Measurements from ENCODE around the gene CRYL1. TPM values are rescaled to one million over a fixed set of nuclear protein-coding genes. Genes with fewer than 3 reads are reported as not detected.

CRYL1 gene
- total RNA-seq, 6 donors from 2014 or later: 22.2 to 38.9 (median 28.7) TPM

- ATAC-seq (ENCODE audit: low FRiP score in 2 of 2): no peak
- TF ChIP-seq POLR2A (IDR thresholded peaks at IDR 0.05) (no peak), EP300 (IDR thresholded peaks at IDR 0.05) (no peak), CTCF (IDR thresholded peaks at IDR 0.05) (no peak), POLR2AphosphoS5 (IDR thresholded peaks at IDR 0.05) (no peak)
- H3K27ac ChIP-seq: no peak overlapping the region
Observed at GRCh38 chr13:20456737-20457136, 68.9 kb downstream of the CRYL1 start.

GRCh38 chr13:20451397-20451796, 74.3 kb downstream of the CRYL1 start:
- no peak for ATAC-seq (ENCODE audit: low FRiP score in 2 of 2)
- TF ChIP-seq CTCF (IDR thresholded peaks at IDR 0.05) (no peak), POLR2AphosphoS5 (IDR thresholded peaks at IDR 0.05) (no peak), EP300 (IDR thresholded peaks at IDR 0.05) (no peak), POLR2A (IDR thresholded peaks at IDR 0.05) (no peak)
- H3K4me3 ChIP-seq: no peak overlapping the region

More at GRCh38 chr13:20456737-20457136, 68.9 kb downstream of the CRYL1 start:
- DNase-seq: no peak
- Histone ChIP-seq H3K36me3 (no peaks in the 10 kb centered on the region), H3K4me3 (no peak overlapping the region), H3K4me1 (peaks cover 0 to 3% (median 0%) of the 10 kb centered on the region in 4 donors), H3K9me3 (peaks cover 0 to 4% (median 0%) of the 10 kb centered on the region in 4 donors), H3K27me3 (no peaks in the 10 kb centered on the region)
- WGBS, 2 donors: 57 to 79% methylated on average over 2 of the region's 2 CpGs

GRCh38 chr13:20448470-20448869, 77.2 kb downstream of the CRYL1 start:
- Histone ChIP-seq H3K4me1 (no peaks in the 10 kb centered on the region), H3K9me3 (peaks cover 4 to 16% (median 10%) of the 10 kb centered on the region in 4 donors), H3K36me3 (no peaks in the 10 kb centered on the region), H3K27me3 (no peaks in the 10 kb centered on the region), H3K4me3 (no peak overlapping the region), H3K27ac (no peak overlapping the region)
- ATAC-seq (ENCODE audit: low FRiP score in 2 of 2): no peak
- no peak for TF ChIP-seq CTCF (IDR thresholded peaks at IDR 0.05)
- TF ChIP-seq POLR2AphosphoS5 (IDR thresholded peaks at IDR 0.05): no peak
- no peak for TF ChIP-seq EP300 (IDR thresholded peaks at IDR 0.05)
- TF ChIP-seq POLR2A (IDR thresholded peaks at IDR 0.05): no peak
- WGBS, 2 donors: 91 to 93% methylated on average over 1 of the region's 1 CpG
- no peak for DNase-seq

More at GRCh38 chr13:20451397-20451796, 74.3 kb downstream of the CRYL1 start:
- H3K4me1 ChIP-seq: no peaks in the 10 kb centered on the region
- H3K27ac ChIP-seq: no peak overlapping the region
- DNase-seq: no peak
- H3K27me3 ChIP-seq: no peaks in the 10 kb centered on the region
- no peaks in the 10 kb centered on the region for H3K36me3 ChIP-seq
- H3K9me3 ChIP-seq: peaks cover 8 to 16% (median 10%) of the 10 kb centered on the region in 4 donors

GRCh38 chr13:20446900-20447299, 78.8 kb downstream of the CRYL1 start:
- Histone ChIP-seq H3K27me3 (no peaks in the 10 kb centered on the region), H3K27ac (no peak overlapping the region), H3K4me3 (no peak overlapping the region), H3K36me3 (no peaks in the 10 kb centered on the region), H3K9me3 (peaks cover 4 to 16% (median 10%) of the 10 kb centered on the region in 4 donors), H3K4me1 (no peaks in the 10 kb centered on the region)
- DNase-seq (no peak), ATAC-seq (ENCODE audit: low FRiP score in 2 of 2) (no peak)
- TF ChIP-seq EP300 (IDR thresholded peaks at IDR 0.05): no peak

GRCh38 chr13:20446405-20446804, 79.3 kb downstream of the CRYL1 start:
- ATAC-seq (ENCODE audit: low FRiP score in 2 of 2) (no peak), DNase-seq (no peak)
- Histone ChIP-seq H3K27me3 (no peaks in the 10 kb centered on the region), H3K36me3 (no peaks in the 10 kb centered on the region), H3K4me1 (no peaks in the 10 kb centered on the region), H3K4me3 (no peak overlapping the region), H3K9me3 (peaks cover 4 to 16% (median 10%) of the 10 kb centered on the region in 4 donors), H3K27ac (no peak overlapping the region)
- WGBS, 2 donors: 70 to 71% methylated on average over 1 of the region's 1 CpG
- TF ChIP-seq CTCF (IDR thresholded peaks at IDR 0.05) (no peak), EP300 (IDR thresholded peaks at IDR 0.05) (no peak), POLR2A (IDR thresholded peaks at IDR 0.05) (no peak), POLR2AphosphoS5 (IDR thresholded peaks at IDR 0.05) (no peak)
